ENCODE measurements around the gene MTHFD1.

- TF ChIP-seq CEBPB (IDR thresholded peaks at IDR 0.05; ENCODE audit: low read depth, low read length) (no peak), CTCF (conservative IDR thresholded peaks at IDR 0.05; ENCODE audit: low read depth, low read length) (no peak), POLR2A (IDR thresholded peaks at IDR 0.05; ENCODE audit: low read depth, low read length) (no peak), BHLHE40 (IDR thresholded peaks at IDR 0.05; ENCODE audit: low read depth, low read length) (no peak), RAD21 (IDR thresholded peaks at IDR 0.05; ENCODE audit: low read length) (no peak), RCOR1 (IDR thresholded peaks at IDR 0.05; ENCODE audit: insufficient replicate concordance, low read length) (no peak), NFE2L2 (IDR thresholded peaks at IDR 0.05; ENCODE audit: low read depth, low read length) (no peak), USF2 (IDR thresholded peaks at IDR 0.05; ENCODE audit: low read depth, low read length) (no peak), SMC3 (IDR thresholded peaks at IDR 0.05; ENCODE audit: low read depth, low read length) (no peak)
Observed at GRCh38 chr14:64474698-64475097, 86.5 kb downstream of the MTHFD1 start.

Measured in IMR-90 (cell line).